Loucy (cell line): ENCODE data around the gene CABCOCO1.

Experiments used
- CTCF ChIP-seq: fragments of 200-600 bp; sonication (generic); conservative IDR thresholded peaks from 2 replicates; pipeline ENCODE4 v1.5.1; 2014; ENCODE audit warnings: mild to moderate bottlenecking, antibody characterized with exemption, low read length
- EZH2phosphoT487 ChIP-seq: fragments of 200-600 bp; IDR thresholded peaks from 2 replicates; pipeline ENCODE4 v1.6.1; 2018; ENCODE audit warnings: antibody characterized with exemption, mild to moderate bottlenecking, moderate library complexity, borderline replicate concordance

- TF ChIP-seq CTCF: no peak
- TF ChIP-seq EZH2phosphoT487: no peak
Measured at GRCh38 chr10:61796785-61797184, 134.1 kb downstream of the CABCOCO1 start.
